Activated T-helper 9 cell treated with anti-CD3 and anti-CD28 coated beads, Interleukin-2, amount 50 U/mL, for 16 hours (primary cell): ENCODE data around the gene PLK5.
"Not testable (repeated sequence)": the region's sequence is repeated elsewhere in the genome, so short reads cannot be mapped to it uniquely, and the experiment has no call there.

Source experiments
- DNase-seq: peaks from one replicate; pipeline ENCODE4 v3.0.0-alpha.2; 2020; ENCODE audit warnings: low read depth

PLK5 gene

DNA sequence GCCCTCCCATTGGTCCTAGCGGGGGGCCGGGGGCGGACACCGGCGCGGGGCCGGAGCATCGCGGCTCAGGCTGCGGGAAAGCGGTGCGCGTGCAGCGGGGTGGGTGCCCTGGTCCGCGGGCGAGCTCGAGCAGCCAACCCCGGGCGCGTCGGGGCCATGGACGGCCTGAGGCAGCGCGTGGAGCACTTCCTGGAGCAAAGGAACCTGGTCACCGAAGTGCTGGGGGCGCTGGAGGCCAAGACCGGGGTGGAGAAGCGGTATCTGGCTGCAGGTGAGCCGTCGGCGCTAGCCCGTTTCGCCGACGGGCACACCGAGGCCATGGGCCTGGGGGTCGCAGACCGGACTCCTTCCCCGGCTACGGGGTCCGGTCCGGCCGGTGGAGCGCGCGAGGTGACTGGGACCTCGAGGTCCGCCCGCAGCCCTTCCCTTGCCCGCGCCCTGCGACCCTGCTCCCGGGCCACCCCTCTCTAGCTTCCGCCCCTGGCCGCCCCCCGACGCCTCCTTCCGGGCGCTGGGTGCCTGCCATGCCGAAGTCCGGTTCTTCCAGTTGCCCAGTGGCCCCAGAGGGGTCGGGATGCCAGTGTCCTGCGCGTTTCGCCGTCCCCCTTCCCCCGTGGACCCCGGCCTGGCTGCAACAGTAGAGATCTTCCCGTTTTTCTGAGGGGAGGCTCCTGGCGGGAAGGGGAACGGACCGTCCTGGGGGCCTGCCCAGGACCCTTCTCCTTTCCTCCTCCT is 32.6 kb upstream of the PLK5 start, which contains the start of gene REEP6:
Gene REEP6, plus strand, starts transcription at position 68 of the 735 bp plus-strand sequence. Its CDS starts 89 bp downstream, at position 157.
- DNase-seq: no peak

DNA sequence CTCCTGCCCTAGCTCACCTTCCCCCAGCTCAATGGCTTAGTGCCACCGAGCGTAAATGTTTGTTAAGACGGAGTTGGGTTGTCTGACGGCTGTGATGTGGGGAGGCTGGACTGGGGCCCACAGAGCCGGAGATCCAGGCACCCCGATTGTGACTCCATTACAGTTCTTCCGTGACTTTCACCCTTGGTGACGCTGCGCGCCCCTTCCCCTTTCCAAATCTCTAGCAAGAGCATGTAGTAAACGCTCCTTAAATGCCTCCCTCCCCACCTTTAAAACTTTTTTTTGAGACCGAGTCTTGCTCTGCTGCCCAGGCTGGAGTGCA is 32.1 kb upstream of the PLK5 start:
- no peak for DNase-seq

- no peak for DNase-seq
Observed at GRCh38 chr19:1492474-1493006, 31.3 kb upstream of the PLK5 start.

DNA sequence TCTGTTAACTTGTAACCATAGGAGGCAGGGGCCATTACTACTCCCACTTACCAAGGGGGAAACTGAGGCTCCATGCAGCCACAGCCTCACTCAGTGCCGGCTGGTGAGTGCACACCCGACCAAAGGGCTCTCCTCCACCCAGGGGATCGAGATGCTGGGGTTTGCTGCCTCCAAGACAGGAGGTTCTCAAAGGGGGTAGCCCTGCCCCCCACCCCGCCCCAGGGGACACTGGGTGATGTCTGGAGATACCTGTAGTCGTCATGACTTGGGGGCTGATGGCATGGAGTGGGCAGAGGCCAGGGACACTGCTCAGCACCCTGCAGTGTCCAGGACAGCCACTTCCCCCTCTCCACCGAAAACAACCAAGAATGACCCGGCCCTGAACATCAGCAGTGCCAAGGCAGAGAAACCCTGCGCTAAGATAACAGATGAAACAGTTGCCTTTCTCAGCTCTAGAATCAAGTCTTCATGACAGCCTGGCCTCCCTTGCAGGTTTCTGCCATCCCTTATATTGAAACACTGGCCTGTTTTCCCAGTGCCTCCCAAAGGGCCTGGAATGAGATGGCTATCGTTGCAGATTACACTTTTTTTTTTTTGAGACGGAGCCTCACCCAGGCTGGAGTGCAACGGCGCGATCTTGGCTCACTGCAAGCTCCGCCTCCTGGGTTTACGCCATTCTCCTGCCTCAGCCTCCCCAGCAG is 29.6 kb upstream of the PLK5 start:
- no peak for DNase-seq

- no peak for DNase-seq
Observed at GRCh38 chr19:1495051-1495798, 28.7 kb upstream of the PLK5 start.

- DNase-seq: no peak
Observed at GRCh38 chr19:1495799-1496713, 27.8 kb upstream of the PLK5 start.

DNA sequence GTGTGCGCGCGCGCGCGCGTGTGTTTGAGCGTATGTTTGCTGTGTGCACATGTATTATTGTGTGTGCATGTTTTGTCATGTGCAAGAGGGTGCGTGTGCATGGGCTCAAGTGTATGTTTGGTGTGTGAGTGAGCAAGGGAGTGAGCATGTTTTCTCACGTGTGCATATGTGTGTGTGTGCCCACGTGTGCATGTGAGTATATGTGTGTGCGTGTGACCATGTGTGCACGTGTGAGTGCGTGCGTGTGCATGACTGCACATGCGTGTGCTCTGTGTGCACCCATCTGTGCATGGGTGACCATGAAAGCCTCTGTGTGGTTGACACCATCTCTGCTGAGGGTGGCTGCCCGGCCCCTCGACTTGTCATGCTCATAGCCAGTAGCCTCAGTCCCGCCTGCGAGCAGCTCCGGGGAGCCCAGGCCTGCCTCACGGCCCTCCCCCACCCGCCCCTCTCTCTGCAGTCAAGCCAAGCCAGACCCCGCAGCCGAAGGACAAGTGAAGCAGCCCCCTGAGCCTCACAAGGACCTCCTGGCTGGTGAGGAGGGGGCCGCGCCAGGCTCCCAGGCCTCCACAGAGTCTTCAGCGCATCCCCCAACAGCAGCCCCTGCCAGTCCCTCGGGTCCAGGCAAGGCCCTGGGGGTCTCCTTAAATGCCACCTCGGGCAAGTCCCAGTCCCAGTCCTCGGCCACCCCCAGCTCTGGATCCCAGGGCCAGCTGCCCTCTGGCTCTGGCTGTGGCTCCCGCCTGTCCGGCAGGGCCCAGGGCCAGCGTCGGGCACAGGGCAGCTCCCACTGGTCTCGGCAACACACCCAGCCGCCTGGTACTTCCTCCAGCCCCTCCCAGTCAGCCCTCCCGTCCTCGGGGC is 26.9 kb upstream of the PLK5 start:
- DNase-seq: no peak

- DNase-seq: no peak
Observed at GRCh38 chr19:1497578-1498235, 26.2 kb upstream of the PLK5 start.

- DNase-seq: not testable (repeated sequence)
Observed at GRCh38 chr19:1499231-1499630, 24.6 kb upstream of the PLK5 start.

DNA sequence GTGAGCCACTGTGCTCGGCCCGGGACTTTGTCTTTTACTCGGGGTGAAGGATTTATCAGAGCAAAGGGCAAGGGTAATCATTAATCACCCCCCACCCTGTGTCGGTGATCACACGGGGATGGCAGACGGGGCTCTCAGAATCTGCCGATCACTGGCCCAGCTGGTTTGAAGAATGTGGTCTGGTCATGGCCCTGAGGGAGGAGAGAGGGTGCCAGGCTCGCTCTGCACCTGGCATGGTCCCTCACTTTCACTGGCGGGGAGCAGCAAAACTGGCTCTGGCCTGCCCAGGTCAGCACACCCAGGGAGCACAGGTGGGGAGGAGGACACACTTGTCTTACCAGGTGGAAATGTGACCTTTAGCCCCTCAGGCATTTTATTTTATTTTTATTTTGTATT is 22.7 kb upstream of the PLK5 start:
- no peak for DNase-seq

- no peak for DNase-seq
Observed at GRCh38 chr19:1502433-1503088, 21.3 kb upstream of the PLK5 start.

GRCh38 chr19:1503089-1503924 is 20.6 kb upstream of the PLK5 start:
- peak; percentile 57 for DNase-seq

DNA sequence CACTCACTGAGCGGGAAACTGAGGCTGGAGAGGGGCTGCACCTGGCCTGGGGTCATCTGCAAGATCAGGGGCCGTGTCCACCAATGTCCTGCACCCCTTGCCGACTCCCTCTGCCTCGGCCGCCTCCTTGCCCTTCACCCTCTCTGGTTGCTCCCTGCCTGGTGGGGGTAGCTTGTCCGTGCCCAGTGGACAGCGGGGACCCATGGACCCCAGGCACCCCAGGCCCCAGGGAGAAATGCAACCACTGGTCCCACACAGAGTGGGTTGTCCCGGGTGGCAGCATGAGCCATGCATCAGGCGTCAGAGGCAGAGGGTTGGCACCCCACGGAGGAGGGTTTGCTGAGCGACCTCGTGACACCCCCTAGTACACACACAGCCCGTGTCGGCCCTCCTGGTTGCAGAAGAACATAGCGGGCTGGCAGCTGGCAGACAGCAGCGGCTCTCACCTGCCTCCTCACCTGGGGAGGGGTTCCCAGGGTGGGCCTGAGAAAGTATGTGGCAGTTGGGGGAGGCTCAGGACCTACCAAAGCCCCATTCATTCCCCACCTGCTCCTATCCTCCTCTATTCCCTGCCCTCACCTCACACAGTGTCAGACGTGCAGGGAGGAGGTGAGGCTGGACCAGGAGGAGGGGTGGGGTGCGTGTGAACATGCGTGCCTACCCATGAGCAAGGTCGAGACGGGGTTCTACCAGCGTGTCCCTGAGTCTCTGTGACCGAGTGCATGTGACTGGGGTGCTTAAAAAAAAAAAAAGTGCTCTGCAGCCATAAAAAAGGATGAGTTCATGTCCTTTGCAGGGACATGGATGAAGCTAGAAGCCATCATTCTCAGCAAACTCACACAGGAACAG is 19.7 kb upstream of the PLK5 start:
- DNase-seq: no peak

DNA sequence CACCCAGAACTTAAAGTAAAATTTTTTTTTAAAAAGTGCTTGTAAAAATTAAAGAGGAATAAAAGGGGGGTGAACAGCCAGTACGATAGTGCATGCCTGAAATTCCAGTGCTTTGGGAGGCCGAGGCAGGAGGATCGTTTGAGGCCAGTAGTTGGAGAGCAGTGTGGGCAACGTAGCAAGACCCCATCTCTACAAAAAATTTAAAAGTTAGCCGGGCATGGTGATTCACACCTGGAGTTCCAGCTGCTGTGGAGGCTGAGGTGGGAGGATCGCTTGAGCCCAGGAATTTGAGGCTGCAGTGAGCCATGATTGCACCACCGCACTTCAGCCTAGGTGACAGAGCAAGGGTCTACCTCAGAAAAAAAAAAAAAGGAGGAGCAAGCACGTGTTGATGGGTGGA is 18.9 kb upstream of the PLK5 start:
- no peak for DNase-seq

- no peak for DNase-seq
Observed at GRCh38 chr19:1505991-1506881, 17.6 kb upstream of the PLK5 start.

DNA sequence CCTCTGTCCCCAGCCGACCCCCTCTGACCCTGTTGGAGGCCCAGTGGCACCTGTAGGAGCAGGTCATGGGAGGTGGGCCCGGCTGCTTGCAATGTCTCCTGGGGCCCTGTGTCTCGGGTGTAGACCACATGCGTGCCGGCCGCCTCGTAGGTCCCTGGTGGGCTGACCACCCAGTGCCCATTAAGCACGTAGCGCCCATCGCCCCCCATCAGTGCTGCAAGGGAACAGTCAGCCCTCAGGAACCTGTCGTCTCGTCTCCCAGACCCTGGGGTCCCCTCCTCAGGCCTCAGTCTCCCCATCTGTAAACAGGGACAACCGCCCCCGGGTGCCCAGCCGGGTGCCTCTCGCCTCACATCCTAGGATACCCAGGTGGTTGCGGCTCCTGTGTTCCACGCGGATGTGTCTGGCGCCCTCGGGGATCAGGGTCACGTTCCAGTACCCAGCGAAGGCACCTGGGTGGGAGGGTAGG is 16.7 kb upstream of the PLK5 start:
- DNase-seq: no peak
